ENCODE results near the gene ZNF414.
A peak's percentile ranks its signal among the peaks of the same experiment; 100 is the strongest.
"Not testable (repeated sequence)": the region's sequence is repeated elsewhere in the genome, so short reads cannot be mapped to it uniquely, and the experiment has no call there.

Gene ZNF414

GRCh38 chr19:8513687-8514504 lies at the start of gene ZNF414:
TSS of gene ZNF414 (minus strand) at chr19:8514167. CDS start at chr19:8514046, 121 bp downstream.
- TF ChIP-seq, protein P1, sequence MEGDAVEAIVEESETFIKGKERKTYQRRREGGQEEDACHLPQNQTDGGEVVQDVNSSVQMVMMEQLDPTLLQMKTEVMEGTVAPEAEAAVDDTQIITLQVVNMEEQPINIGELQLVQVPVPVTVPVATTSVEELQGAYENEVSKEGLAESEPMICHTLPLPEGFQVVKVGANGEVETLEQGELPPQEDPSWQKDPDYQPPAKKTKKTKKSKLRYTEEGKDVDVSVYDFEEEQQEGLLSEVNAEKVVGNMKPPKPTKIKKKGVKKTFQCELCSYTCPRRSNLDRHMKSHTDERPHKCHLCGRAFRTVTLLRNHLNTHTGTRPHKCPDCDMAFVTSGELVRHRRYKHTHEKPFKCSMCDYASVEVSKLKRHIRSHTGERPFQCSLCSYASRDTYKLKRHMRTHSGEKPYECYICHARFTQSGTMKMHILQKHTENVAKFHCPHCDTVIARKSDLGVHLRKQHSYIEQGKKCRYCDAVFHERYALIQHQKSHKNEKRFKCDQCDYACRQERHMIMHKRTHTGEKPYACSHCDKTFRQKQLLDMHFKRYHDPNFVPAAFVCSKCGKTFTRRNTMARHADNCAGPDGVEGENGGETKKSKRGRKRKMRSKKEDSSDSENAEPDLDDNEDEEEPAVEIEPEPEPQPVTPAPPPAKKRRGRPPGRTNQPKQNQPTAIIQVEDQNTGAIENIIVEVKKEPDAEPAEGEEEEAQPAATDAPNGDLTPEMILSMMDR (IDR thresholded peaks at IDR 0.05; ENCODE audit: low read depth, low read length) = no peak
- DNase-seq (ENCODE audit: extremely low read depth, low read depth) = peak; percentile 91

- TF ChIP-seq, protein P1 (IDR thresholded peaks at IDR 0.05; ENCODE audit: low read depth, low read length) = no peak
- DNase-seq (ENCODE audit: extremely low read depth, low read depth) = no peak
These were observed 47.3 kb upstream of the ZNF414 start for GRCh38 chr19:8561075-8561764.

DNA sequence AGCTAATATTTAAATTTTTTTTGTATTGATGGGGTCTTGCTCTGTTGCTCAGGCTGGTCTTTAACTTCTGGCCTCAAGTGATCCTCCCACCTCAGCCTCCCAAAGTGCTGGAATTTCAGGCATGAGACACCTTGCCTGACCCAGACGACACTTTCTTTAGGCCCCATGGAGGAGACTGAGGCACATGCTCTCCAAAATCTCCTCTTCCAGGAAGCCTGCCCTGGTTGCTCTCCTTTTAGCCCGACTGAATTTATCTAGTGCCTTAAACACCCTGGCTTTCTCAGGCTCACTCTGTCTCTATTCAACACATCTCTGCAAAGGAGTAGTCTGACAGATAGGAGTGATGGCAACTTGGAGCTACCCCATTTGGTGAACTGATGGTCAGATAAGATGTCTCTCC lies 44.4 kb upstream of the ZNF414 start:
- TF ChIP-seq, protein P1 (IDR thresholded peaks at IDR 0.05; ENCODE audit: low read depth, low read length) = no peak
- DNase-seq (ENCODE audit: extremely low read depth, low read depth) = no peak

GRCh38 chr19:8557642-8558238 lies 43.8 kb upstream of the ZNF414 start:
- TF ChIP-seq, protein P1 (IDR thresholded peaks at IDR 0.05; ENCODE audit: low read depth, low read length) = no peak
- no peak for DNase-seq (ENCODE audit: extremely low read depth, low read depth)

GRCh38 chr19:8553729-8554128 lies 39.8 kb upstream of the ZNF414 start:
- not testable (repeated sequence) for DNase-seq (ENCODE audit: extremely low read depth, low read depth)

DNA sequence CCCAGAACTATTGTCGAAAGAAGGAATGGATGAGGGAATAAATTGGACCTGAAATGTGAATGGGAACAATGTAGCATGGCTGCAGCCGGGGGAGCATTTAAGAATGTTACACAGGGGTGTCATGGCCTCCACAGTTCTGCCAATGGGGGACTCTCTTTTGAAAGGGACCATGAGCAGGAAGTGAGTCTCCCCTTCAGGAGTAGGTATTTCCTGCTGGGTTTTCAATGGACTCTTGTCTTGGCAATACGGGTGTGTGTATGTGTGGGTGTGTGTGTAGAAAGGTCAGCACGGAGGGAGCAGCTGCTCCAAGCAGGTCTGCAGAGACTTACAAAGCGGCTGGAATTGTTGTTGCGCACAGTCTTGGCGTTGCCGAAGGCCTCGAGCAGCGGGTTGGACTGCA lies 38.8 kb upstream of the ZNF414 start:
- DNase-seq (ENCODE audit: extremely low read depth, low read depth) = no peak
- TF ChIP-seq, protein P1 (IDR thresholded peaks at IDR 0.05; ENCODE audit: low read depth, low read length) = no peak

DNA sequence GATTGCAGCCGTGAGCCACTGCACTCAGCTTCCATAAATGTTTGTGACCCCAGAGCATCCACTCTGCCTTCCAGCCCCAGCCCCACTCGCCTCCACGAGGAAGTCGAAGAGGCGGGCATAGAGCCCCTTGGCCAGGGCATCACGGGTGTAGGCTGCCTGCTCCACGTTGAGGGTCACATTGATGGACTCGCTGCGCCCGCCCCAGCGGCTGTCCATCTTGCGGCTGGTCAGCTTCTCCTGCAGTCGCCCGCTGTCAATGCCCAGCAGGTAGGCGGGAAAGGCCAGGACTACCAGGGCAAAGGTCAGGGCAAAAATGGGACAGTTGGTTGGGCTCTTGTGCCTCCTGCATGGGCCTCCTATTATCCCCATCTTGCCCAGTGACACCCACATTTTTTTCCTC lies 36.1 kb upstream of the ZNF414 start:
- no peak for DNase-seq (ENCODE audit: extremely low read depth, low read depth)
- TF ChIP-seq, protein P1 (IDR thresholded peaks at IDR 0.05; ENCODE audit: low read depth, low read length) = no peak

All from AG09319 (cell line).